Pancreas (tissue), 10 donors: ENCODE data around the gene INO80E. TPM values are rescaled to one million over a fixed set of nuclear protein-coding genes. Genes with fewer than 3 reads are reported as not detected.

ENCODE experiments used
- ATAC-seq, 4 donors: fragments of 200-7000 bp; cut with Tn5 transposase; one replicate each; pipeline versions ENCODE4 v1.8.0 to v1.9.1; 2020; ENCODE audit warnings: mild to moderate bottlenecking in 4 of 4, moderate library complexity in 4 of 4
- DNase-seq, 6 donors: peaks; one replicate each; pipeline ENCODE4 v3.0.0-alpha.2; 2020
- FAIRE-seq: peaks from 2 replicates; lab custom pipeline; 2012; peaks lifted over from hg19 to GRCh38; lab: Jason Lieb, UNC
- H3K27ac ChIP-seq, 4 donors: fragments of 200-600 bp; sonication (generic); 1 replicate in 3 of 4; 2 replicates in 1 of 4; pipeline versions ENCODE4 v1.5.0 to v1.8.0; 2020
- H3K27me3 ChIP-seq, 4 donors: fragments of 200-600 bp; one replicate each; pipeline ENCODE4 v1.8.0; 2021
- H3K36me3 ChIP-seq, 3 donors: fragments of 200-600 bp; sonication (generic) in 1 of 3; one replicate each; pipeline versions ENCODE4 v1.5.0 to v1.8.0; 2020 to 2021
- H3K4me1 ChIP-seq, 3 donors: fragments of 200-600 bp; one replicate each; pipeline ENCODE4 v1.8.0; 2021
- H3K4me3 ChIP-seq, 4 donors: fragments of 200-600 bp; sonication (generic) in 2 of 4; one replicate each; pipeline versions ENCODE4 v1.5.0 to v1.8.0; 2020 to 2021
- H3K9me3 ChIP-seq, 4 donors: fragments of 200-600 bp; one replicate each; pipeline ENCODE4 v1.8.0; 2021
- WGBS, 2 donors: extraction: QIAGEN DNeasy Blood & Tissue Kit; methylation state at CpG; one replicate each; pipeline ENCODE4 v1.1.7; 2013; 5-methylcytosine and 5-hydroxymethylcytosine counted together
- intact Hi-C, 3 donors: fragments of 100-400 bp; cut with DNase I; formaldehyde crosslinking; loops; one replicate each; pipeline versions ENCODE4 v1.11.1 to v1.14.2; 2022
- polyA plus RNA-seq, 2 donors: library from polyadenylated mRNA; stranded (reverse); fragments of 200-250 nt; gene quantifications; one replicate each; pipeline ENCODE4 v1.2.3, GENCODE V29; 2013
- total RNA-seq, 6 donors: library from RNA; stranded (reverse); fragmentation: NEBNext Ultra II Directional in 4 of 6; extraction: Animal tissue kit (Norgen Biotek cat#: 25700) in 4 of 6; gene quantifications; one replicate each; pipeline versions ENCODE4 v1.2.1 to v1.2.4, GENCODE V29; 2021 to 2023
- TF ChIP-seq, protein P1 (sequence below), 4 donors: fragments of 200-600 bp; sonication (generic) in 3 of 4; IDR thresholded peaks; one replicate each; pipeline versions ENCODE4 v1.5.0 to v1.8.0; 2021; ENCODE audit warnings: antibody characterized with exemption in 4 of 4
- donor health status: healthy with polysubstance abuse.
- donor health status: DM: no; HTN: no; CAD: no; lungs with moderate emphysema.
- donor health status: DM: no; HTN: no; CAD: no.
- donor health status: control.
- donor health status: control.
- donor health status: Bipolar disorder and iron deficiency.
- donor health status: DM: yes; HTN: yes; CAD: no.
- donor health status: DM: no; HTN: no; CAD: no.
- donor health status: DM: no; HTN: no; CAD: no.
- donor health status: DM: yes; HTN: yes; CAD: no.

Gene INO80E
- total and polyA plus RNA-seq, 8 donors, result 24.0 to 113 (median 32.5) TPM

DNA sequence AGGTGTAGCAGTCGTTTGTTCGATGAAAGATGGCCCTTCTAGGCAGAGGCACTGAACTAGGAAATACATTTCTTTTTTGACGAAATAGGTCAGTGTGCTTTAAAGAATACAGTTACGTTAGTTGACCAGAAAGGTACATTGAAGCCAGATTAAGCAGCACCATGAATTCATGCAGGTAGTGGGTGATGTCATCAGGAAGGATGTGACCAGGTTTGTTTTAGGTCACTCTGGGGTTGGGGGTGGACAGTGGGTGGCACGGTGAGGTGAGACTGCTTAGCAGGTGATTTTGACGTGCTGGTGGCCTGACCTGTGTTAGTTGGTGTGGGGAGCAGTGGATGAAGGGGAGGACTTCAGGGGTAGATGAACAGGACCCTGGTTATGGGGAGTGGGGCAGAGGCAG, 3.6 kb downstream of the INO80E start:
- DNase-seq (peak in 1 of 6 donors; percentile 25), ATAC-seq (no peak), FAIRE-seq (no peak)
- intact Hi-C loops, result loop anchor here in 2 of 3 donors (10.0 kb wide), 2 partner anchors 135 to 305 kb away; partner anchors contain the start of gene CDIPT (in 1 of the 2)
- whole genome bisulfite sequencing, 2 donors, result 87 to 89% methylated on average over 6 of the region's 6 CpGs
- H3K4me3 ChIP-seq, result no peak overlapping the region
- no peaks in the 10 kb centered on the region for H3K27me3 ChIP-seq
- H3K4me1 ChIP-seq, result peaks cover under 1 to 9% (median 4%) of the 10 kb centered on the region in 3 donors
- H3K9me3 ChIP-seq, result no peaks in the 10 kb centered on the region
- TF ChIP-seq, protein P1, sequence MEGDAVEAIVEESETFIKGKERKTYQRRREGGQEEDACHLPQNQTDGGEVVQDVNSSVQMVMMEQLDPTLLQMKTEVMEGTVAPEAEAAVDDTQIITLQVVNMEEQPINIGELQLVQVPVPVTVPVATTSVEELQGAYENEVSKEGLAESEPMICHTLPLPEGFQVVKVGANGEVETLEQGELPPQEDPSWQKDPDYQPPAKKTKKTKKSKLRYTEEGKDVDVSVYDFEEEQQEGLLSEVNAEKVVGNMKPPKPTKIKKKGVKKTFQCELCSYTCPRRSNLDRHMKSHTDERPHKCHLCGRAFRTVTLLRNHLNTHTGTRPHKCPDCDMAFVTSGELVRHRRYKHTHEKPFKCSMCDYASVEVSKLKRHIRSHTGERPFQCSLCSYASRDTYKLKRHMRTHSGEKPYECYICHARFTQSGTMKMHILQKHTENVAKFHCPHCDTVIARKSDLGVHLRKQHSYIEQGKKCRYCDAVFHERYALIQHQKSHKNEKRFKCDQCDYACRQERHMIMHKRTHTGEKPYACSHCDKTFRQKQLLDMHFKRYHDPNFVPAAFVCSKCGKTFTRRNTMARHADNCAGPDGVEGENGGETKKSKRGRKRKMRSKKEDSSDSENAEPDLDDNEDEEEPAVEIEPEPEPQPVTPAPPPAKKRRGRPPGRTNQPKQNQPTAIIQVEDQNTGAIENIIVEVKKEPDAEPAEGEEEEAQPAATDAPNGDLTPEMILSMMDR (IDR thresholded peaks at IDR 0.05), result no peak
- no peak overlapping the region for H3K27ac ChIP-seq
- no peaks in the 10 kb centered on the region for H3K36me3 ChIP-seq

- H3K4me1 ChIP-seq, result peaks cover 0 to 9% (median 4%) of the 10 kb centered on the region in 3 donors
- ATAC-seq (no peak), DNase-seq (peak in 1 of 6 donors; percentile 64), FAIRE-seq (no peak)
- 87 to 88% methylated on average over 33 of the region's 33 CpGs for WGBS, 2 donors
- TF ChIP-seq, protein P1 (IDR thresholded peaks at IDR 0.05), result no peak
- intact Hi-C loops, result loop anchor here in 2 of 3 donors (10.0 kb wide), 2 partner anchors 136 to 306 kb away; partner anchors contain the start of gene CDIPT (in 1 of the 2)
- H3K36me3 ChIP-seq, result no peaks in the 10 kb centered on the region
- H3K4me3 ChIP-seq, result no peak overlapping the region
- no peaks in the 10 kb centered on the region for H3K9me3 ChIP-seq
- no peaks in the 10 kb centered on the region for H3K27me3 ChIP-seq
- H3K27ac ChIP-seq, result no peak overlapping the region
These were observed 4.9 kb downstream of the INO80E start for GRCh38 chr16:30000735-30001631.

DNA sequence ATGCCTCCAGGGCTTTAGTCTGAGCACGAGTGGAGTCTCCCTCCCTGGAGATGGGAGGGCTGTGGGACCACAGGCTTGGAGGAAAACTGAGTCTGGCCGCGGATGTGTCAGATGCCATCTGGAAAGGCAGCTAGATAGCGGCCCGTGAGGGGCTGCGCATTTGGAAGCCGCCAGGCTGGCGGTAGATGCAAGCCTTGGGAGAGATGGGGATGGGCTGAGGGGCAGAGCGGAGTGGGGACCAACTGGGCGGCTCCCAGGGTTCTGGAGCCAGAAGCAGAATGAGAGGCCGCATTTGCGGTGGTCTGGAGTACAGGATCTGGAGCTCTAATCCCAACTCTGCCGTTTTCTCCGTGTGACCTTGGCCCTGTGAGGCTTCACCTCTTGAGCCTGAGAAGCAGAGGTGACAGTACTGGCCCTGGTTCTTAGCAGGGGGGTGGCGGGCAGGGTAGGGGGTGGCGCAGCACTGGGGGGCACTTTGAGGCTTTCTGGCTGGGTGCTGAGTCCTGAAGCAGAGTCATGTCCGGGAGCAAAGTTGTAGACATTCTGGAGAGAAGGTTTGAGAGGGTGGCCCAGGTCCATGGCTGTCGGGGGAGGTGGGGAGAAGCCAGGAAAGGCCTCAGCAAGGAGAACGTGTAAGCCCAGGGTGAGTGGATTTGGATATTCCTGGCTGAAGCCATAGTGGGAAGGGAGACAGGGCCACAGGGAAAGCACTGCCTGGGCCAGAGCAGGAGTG, 6.7 kb downstream of the INO80E start:
- FAIRE-seq, result no peak
- DNase-seq, result peak in 1 of 6 donors; percentile 43
- intact Hi-C loops, result loop anchor here in 2 of 3 donors (10.0 kb wide), 2 partner anchors 138 to 308 kb away; partner anchors contain the start of gene CDIPT (in 1 of the 2)
- 83 to 86% methylated on average over 19 of the region's 19 CpGs for WGBS, 2 donors
- Histone ChIP-seq H3K9me3 (no peaks in the 10 kb centered on the region), H3K36me3 (no peaks in the 10 kb centered on the region), H3K4me1 (no peaks in the 10 kb centered on the region), H3K27me3 (no peaks in the 10 kb centered on the region), H3K27ac (no peak overlapping the region), H3K4me3 (no peak overlapping the region)
- no peak for ATAC-seq
- TF ChIP-seq, protein P1 (IDR thresholded peaks at IDR 0.05), result no peak

- TF ChIP-seq, protein P1 (IDR thresholded peaks at IDR 0.05), result no peak
- FAIRE-seq, result no peak
- H3K27ac ChIP-seq, result no peak overlapping the region
These were observed 7.8 kb downstream of the INO80E start for GRCh38 chr16:30003670-30004423.

More at GRCh38 chr16:30003670-30004423, 7.8 kb downstream of the INO80E start:
- H3K27me3 ChIP-seq, result no peaks in the 10 kb centered on the region
- no peaks in the 10 kb centered on the region for H3K4me1 ChIP-seq
- intact Hi-C loops, result loop anchor here in 2 of 3 donors (10.0 kb wide), 2 partner anchors 139 to 309 kb away; partner anchors contain the start of gene CDIPT (in 1 of the 2)
- no peak overlapping the region for H3K4me3 ChIP-seq
- no peaks in the 10 kb centered on the region for H3K36me3 ChIP-seq
- H3K9me3 ChIP-seq, result no peaks in the 10 kb centered on the region
- DNase-seq, result peak in 1 of 6 donors; percentile 70
- ATAC-seq, result no peak
- 86 to 91% methylated on average over 17 of the region's 17 CpGs for WGBS, 2 donors
